HFFc6 (cell line): ENCODE measurements around the gene HS3ST5. TPM values are rescaled to one million over a fixed set of nuclear protein-coding genes. Genes with fewer than 3 reads are reported as not detected.

Source experiments
- DNase-seq: peaks from one replicate; pipeline ENCODE4 v3.0.0-alpha.2; 2018
- H3K27ac Mint-ChIP-seq: 2 replicates; pipeline ENCODE4 v1.8.0; 2020; ENCODE audit warnings: mild to moderate bottlenecking, mixed read lengths
- H3K27me3 Mint-ChIP-seq: 2 replicates; pipeline ENCODE4 v1.8.0; 2021; ENCODE audit warnings: mild to moderate bottlenecking, moderate library complexity, mixed read lengths; ENCODE audit not compliant: insufficient read depth
- H3K36me3 Mint-ChIP-seq: 2 replicates; pipeline ENCODE4 v1.8.0; 2021; ENCODE audit warnings: low read depth, mixed read lengths
- H3K4me1 Mint-ChIP-seq: 2 replicates; pipeline ENCODE4 v1.8.0; 2020; ENCODE audit warnings: low read depth, mixed read lengths
- H3K4me3 Mint-ChIP-seq: 2 replicates; pipeline ENCODE4 v1.8.0; 2020; ENCODE audit warnings: mild to moderate bottlenecking, moderate library complexity, mixed read lengths
- H3K9me3 Mint-ChIP-seq: 2 replicates; pipeline ENCODE4 v1.8.0; 2020; ENCODE audit warnings: mild to moderate bottlenecking, mixed read lengths
- CTCF ChIP-seq: fragments of 200-600 bp; sonication (generic); IDR thresholded peaks from 2 replicates; pipeline ENCODE4 v1.5.0; 2021; ENCODE audit warnings: antibody characterized with exemption, mild to moderate bottlenecking
- total RNA-seq, 6 experiments: library from RNA; stranded (reverse); fragmentation: NEBNext Ultra II Directional; extraction: Animal tissue kit (Norgen Biotek cat#: 25700); gene quantifications; 2 replicates in 1 of 6; 3 replicates in 5 of 6; pipeline ENCODE4 v1.2.3, GENCODE V29; 2021

Gene HS3ST5
- total RNA-seq, 6 experiments from 2014 or later = not detected

GRCh38 chr6:114140416-114140815 lies 202.4 kb downstream of the HS3ST5 start:
- DNase-seq = no peak
- no peak for TF ChIP-seq CTCF
- Mint-ChIP-seq H3K27me3 (peaks cover 3% of the 10 kb centered on the region), H3K27ac (no peak overlapping the region), H3K36me3 (no peaks in the 10 kb centered on the region), H3K9me3 (no peaks in the 10 kb centered on the region), H3K4me1 (no peaks in the 10 kb centered on the region), H3K4me3 (no peak overlapping the region)

DNA sequence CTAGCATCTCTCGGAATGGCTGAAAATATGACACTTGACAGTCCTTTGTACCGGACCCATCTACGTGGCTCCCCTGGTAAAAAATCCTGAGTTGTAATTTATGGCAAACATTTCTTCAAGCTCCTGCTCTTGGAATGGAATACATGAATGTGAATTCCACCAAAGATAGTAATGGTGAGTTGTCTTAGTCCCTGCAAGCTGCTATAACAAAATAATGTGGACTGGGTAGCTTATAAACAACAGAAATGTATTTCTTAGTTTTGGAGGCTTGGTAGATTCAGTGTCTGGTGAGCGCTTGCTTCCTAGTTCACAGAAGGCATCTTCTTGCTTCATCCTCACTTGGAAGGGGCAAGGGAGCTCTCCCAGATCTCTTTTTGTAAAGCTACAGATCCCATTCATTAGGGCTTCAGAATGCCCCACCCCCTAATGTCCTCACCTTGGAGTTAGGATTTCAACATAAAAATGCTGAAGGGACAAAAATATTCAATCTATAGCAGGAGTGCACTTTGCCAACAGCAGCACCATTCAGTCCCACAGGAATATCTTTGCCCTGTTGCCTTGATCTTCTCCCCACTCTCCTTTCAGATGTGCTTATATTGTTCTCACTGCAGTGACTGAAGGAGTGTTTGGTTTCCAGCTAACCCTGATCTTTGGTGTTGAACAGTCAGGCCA lies 204.1 kb downstream of the HS3ST5 start:
- no peaks in the 10 kb centered on the region for H3K36me3 Mint-ChIP-seq
- DNase-seq = no peak
- no peak overlapping the region for H3K4me3 Mint-ChIP-seq
- peaks cover 3% of the 10 kb centered on the region for H3K27me3 Mint-ChIP-seq
- H3K4me1 Mint-ChIP-seq = no peaks in the 10 kb centered on the region
- no peak overlapping the region for H3K27ac Mint-ChIP-seq
- TF ChIP-seq CTCF = no peak
- no peaks in the 10 kb centered on the region for H3K9me3 Mint-ChIP-seq

- H3K4me3 Mint-ChIP-seq = no peak overlapping the region
- H3K9me3 Mint-ChIP-seq = no peaks in the 10 kb centered on the region
- H3K27me3 Mint-ChIP-seq = peaks cover 5% of the 10 kb centered on the region
- TF ChIP-seq CTCF = no peak
- H3K36me3 Mint-ChIP-seq = no peaks in the 10 kb centered on the region
- no peak for DNase-seq
- H3K4me1 Mint-ChIP-seq = no peaks in the 10 kb centered on the region
- no peak overlapping the region for H3K27ac Mint-ChIP-seq
These were observed 207.4 kb downstream of the HS3ST5 start for GRCh38 chr6:114135363-114135971.

DNA sequence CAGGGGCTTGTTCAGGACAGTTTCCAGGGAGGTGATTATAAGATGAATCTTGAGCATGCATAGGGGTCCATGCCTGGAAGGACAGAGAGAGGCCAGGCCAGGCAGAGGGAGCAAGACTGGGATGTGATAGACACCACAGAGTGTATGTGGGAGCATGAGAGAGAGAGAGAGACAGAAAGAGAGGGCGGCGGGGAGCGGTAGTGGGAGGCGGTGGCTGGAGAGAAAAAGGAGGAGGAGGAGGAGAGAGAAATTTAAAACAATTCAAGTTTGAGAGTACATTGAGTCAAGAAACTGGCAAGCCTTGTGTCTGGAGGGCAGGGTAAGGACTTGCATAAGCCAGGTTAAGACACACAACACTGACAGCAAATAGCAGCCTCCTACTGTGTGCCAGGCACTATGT lies 209.0 kb downstream of the HS3ST5 start:
- Mint-ChIP-seq H3K4me3 (no peak overlapping the region), H3K36me3 (no peaks in the 10 kb centered on the region), H3K27me3 (peaks cover 2% of the 10 kb centered on the region; the same call in 1 of the 2 replicates), H3K27ac (no peak overlapping the region), H3K9me3 (no peaks in the 10 kb centered on the region), H3K4me1 (no peaks in the 10 kb centered on the region)
- no peak for DNase-seq
- no peak for TF ChIP-seq CTCF

GRCh38 chr6:114131945-114132344 lies 210.9 kb downstream of the HS3ST5 start:
- Mint-ChIP-seq H3K36me3 (no peaks in the 10 kb centered on the region), H3K4me3 (no peak overlapping the region), H3K27ac (no peak overlapping the region), H3K9me3 (no peaks in the 10 kb centered on the region), H3K4me1 (no peaks in the 10 kb centered on the region), H3K27me3 (peaks cover 2% of the 10 kb centered on the region; the same call in 1 of the 2 replicates)
- no peak for DNase-seq
- no peak for TF ChIP-seq CTCF
